ENCODE results near the gene TBXAS1.

The TBXAS1 gene

GRCh38 chr7:139984642-139985539, 155.8 kb downstream of the TBXAS1 start:
- DNase-seq: no peak

DNA sequence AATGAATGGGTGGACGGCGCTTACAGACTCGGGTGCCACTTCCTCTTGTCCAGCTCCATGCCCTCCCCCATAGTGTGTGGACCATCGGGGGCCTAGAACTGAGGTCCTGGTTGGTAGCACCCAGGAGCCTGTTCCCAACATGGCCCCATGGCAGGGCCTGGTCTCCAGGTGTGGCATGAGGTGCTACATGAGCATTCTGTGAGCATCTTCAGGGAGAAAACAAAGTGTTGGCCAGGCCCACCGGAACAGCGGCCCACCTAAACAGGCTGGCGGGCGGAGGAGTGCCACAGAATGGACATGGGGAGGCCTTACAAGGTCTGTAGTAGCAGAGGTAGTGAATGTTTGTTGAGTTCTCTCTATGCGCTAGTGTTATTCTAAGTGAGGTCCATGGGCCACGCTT, 156.7 kb downstream of the TBXAS1 start:
- DNase-seq: no peak

GRCh38 chr7:139987691-139988516, 158.8 kb downstream of the TBXAS1 start:
- no peak for DNase-seq

DNA sequence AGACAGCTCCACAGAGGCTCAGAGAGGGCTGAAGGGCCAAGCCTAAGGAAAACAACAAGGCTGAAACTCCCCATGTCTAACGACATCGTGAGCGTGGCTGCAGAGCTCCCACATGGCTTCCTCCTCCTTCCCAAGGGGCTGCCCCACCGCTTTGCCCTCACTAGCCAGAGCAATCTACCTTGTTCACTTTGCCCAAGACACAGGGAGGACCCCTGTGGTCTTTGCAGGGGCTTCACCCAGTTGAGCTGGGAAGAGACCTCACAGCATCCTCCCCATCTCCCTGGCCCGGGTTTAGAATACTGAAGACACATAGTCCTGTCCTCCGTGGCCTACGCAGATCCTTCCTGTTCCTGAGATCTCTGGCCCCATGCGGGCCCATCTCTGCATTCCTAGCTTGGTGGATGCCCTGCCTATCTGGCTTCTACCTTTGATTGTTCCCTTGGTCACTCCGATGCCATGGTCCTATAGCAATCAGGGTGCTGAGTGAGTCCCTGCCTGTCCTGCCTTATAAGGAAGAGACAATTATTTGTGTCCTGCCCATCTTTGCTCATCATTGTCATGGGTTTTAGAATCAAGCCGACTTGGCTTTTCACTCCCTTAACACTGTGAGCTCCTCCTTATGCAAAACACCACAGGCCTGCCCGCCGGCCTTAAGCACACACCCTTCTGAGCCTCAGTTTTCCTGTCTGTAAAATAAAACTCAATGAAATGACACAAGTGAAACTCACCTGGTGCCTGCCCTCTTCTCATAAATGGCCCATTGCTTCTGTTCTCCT, 160.5 kb downstream of the TBXAS1 start:
- DNase-seq: no peak

- DNase-seq: no peak
Measured at GRCh38 chr7:139990142-139990535, 161.1 kb downstream of the TBXAS1 start.

- DNase-seq: no peak
Measured at GRCh38 chr7:139990571-139991268, 161.7 kb downstream of the TBXAS1 start.

DNA sequence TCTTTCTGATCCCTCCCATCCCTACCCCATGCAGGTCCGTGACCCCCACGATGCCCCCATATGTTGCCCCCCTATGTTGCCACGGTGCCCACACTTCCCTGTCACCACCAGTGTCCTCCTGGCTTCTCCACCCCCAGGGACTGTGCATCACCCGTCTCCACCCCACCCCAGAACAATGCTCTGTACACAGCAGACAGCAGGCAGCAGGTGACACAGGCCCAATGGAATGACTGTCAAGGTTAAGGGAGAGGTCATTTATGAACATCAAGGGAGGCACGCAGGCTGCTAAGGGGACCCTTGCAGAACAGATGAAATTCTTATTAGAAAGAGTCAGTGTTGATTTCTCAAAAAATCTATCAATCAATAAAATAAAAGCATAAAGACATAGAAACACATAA, 162.2 kb downstream of the TBXAS1 start:
- no peak for DNase-seq

DNA sequence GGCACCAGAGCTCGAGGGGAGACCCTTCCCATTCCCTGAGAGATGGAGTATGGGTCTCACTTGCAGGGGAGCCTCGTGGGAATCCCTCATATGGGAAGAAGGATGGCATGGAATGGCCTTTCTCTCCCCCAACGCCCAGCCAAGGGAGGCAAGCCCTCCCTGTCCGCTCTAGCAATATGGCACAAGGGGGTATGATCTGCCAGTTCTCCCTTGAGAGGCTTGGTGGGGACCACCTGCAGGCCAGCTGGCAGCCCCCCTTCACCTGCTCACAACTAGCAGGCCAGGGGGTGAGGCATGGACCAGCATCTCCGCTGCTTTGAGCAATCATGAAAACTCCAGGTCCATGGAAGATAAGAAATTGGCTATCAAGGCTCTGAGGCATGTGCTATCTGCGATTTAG, 162.8 kb downstream of the TBXAS1 start:
- no peak for DNase-seq

DNA sequence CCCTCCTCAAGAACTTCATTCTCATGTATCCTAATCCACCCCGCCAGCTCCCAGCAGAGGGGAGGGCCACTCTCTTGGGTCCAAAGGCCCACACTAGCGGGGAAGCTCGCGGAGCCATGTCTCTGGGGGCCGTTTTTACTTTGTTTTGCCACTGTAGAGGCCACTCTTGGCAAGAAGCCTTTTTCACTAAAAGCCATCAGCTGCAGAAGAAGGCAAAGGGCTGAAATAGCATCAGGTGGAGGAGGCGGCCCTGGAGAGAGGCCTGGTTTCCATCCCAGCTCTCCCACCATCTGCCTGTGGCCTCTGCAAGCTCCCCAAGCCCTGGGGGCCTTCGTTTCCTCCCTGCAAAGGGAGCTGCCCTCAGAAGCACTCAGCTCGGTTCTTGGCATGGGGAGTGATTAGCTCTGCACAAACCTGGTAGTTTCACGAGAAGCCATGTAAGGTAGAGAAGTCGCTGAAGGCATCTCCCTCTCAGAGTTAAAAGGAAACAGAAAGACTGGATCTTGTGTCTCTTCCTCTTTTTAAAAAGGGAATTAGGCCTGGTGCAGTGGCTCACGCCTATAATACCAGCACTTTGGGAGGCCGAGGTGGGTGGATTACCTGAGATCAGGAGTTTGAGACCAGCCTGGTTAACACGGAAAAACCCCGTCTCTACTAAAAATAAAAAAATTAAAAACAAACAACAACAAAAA, 163.4 kb downstream of the TBXAS1 start:
- DNase-seq: no peak

- no peak for DNase-seq
Measured at GRCh38 chr7:139993169-139993568, 164.1 kb downstream of the TBXAS1 start.

GRCh38 chr7:139993592-139993991, 164.5 kb downstream of the TBXAS1 start:
- DNase-seq: no peak

DNA sequence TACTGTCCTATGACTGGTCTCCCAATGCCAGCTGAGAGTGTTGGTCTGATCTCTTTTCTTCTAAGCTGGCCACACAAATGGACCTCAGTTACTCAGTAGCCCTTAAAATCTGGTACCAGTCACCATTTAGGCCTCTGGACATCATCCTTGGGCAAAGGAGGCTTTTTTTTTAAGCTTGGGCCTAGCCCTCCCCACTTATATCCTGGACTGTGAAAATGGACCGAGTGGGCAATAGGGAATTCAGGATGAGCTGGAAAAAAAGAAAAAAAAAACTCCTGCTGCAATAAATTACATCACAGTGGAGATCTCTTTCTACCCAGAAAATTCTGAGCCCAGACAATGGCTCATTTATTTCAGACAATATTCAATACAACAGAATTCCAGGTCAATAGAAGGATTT, 165.3 kb downstream of the TBXAS1 start:
- no peak for DNase-seq

GRCh38 chr7:139995017-139995915, 166.2 kb downstream of the TBXAS1 start:
- no peak for DNase-seq

DNA sequence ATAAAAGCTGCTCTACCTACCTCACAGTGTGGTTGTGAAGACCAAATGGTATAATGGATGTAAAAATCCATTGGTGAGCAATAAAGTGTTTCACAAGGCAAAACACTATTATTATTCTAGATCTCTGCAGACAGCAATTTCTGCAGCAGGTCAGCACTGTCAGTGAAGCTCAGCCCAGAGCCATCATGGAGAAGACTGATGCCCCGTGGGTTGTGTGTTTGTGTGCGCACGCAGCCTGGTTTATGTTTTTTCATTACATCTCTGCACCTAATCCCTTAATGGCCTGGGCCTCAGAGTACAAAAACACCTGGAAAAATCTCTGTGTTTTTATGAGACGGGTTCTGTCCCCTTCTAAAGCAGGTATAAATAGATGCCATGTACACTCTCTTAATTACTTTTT, 169.5 kb downstream of the TBXAS1 start:
- no peak for DNase-seq

DNA sequence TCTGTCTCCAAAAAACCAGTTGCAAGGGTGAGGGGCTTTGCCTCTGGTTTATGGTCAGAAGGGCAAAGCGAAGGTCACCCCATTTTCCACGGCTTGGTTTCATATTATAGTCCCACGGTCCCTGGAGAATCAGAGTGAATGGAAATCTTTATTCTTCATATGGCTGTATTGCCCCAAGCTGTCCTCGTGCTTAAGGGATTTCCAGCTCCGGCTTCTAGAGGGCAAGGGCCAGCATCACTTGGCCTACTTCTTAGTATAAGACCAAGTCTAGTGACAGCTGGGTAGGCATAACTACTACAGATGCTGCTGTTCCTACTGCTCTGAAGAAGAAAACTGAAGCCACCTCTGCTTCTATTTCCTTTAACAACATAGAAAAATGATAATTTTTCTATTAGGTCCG, 170.5 kb downstream of the TBXAS1 start:
- no peak for DNase-seq

DNA sequence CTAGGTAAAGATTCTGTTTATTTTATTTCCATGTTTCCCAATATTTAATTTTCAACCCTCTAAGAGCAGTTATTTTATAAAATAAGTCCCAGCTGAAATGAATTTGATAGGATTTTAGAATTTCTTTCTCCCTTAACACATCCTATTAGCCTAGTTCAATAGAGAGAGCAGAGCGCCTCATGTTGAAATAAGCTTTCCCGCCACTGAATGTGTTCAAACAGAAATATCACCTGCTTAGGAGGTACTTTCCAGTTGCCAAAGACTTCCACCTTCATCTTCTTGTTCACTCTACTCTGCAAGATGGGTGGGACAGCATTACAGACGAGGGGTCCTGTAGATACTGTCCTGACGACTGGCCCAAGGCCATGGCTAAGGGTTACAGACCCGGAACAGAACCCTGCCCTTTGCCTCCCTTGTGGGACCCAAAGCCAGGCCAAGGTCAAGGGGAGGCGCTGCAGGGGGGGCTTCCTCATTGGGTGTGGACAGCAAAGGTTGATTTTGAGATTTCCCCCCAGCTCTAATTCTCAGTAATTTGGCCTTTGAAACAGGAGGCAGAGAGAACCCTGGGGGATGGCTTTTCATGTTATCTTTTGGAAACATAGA, 171.7 kb downstream of the TBXAS1 start:
- DNase-seq: no peak

- peak; percentile 40 for DNase-seq
Measured at GRCh38 chr7:140003913-140004382, 174.9 kb downstream of the TBXAS1 start.

GRCh38 chr7:140004672-140005071, 175.6 kb downstream of the TBXAS1 start:
- DNase-seq: no peak

DNA sequence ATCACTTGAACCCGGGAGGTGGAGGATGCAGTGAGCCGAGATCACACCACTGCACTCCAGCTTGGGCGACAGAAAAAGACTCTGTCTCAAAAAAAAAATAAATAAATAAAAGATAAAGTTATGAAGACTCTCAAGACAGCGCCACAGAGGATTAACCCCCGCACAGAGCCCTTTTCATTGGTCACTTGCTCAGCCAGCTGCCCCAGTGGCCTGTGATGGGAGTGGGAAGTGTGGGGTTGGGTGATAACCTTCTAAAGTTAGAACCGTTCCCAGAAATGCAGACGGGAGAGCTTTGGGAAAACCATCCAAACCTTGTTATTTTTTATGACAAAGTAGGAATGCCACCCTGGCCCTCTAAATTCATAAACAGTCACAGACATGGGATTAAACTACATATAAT, 176.3 kb downstream of the TBXAS1 start:
- DNase-seq: no peak

Measured in stimulated activated CD4-positive, alpha-beta T cell treated with anti-CD3 and anti-CD28 coated beads, Interleukin-4, amount 100 ng/mL, for 24 hours (primary cell).